Fibroblast of peridontal ligament (primary cell): Measurements from ENCODE around the gene CCDC12.

Experiments
- DNase-seq: peaks from one replicate; pipeline ENCODE4 v3.0.0-alpha.2; 2010; ENCODE audit errors: extremely low read depth

Gene CCDC12

GRCh38 chr3:46996689-46997452 is 20.3 kb upstream of the CCDC12 start:
- DNase-seq = no peak

GRCh38 chr3:46995901-46996562 is 19.5 kb upstream of the CCDC12 start:
- DNase-seq = no peak

DNA sequence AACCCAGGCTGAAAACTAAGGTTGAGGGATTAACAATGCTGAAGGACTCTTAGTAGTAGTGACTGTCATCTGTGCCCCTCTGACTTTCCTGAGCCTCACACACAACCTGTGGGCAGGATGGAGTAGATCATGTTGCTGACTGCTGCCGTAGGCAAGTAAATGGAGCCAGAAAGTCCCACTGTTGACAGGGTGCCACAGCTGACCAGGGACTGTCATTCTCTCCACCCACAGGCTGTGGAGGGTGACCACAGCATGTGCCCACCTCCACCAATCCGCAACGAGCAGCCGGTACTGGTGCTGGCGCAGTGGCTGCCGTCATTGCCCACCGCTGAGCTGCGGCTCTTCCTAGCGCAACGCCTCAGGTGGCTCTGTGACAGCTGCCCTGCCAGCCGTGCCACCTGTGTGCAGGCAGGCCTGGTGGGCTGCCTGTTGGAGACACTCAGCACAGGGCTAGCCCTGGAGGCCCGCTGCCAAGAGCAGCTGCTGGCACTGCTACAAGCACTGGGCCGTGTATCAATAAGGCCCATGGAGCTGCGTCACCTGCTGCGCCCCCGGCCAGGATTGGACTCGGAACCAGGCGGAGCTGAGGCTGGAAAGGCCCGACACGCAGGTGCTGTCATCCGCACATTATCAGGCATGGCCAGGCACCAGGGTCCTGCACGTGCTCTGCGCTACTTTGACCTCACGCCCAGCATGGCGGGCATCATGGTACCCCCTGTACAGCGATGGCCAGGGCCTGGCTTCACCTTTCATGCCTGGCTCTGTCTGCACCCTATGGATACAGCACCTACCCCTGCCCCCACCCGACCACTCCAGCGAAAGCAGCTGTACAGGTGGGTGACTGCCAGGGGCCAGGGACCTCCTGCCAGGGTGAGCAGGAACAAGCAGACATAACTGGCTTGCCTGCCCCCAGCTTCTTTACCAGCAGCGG is 18.5 kb upstream of the CCDC12 start:
- no peak for DNase-seq

GRCh38 chr3:46993986-46994385 is 17.4 kb upstream of the CCDC12 start:
- no peak for DNase-seq

- DNase-seq = no peak
Observed at GRCh38 chr3:46993292-46993691, 16.7 kb upstream of the CCDC12 start.

DNA sequence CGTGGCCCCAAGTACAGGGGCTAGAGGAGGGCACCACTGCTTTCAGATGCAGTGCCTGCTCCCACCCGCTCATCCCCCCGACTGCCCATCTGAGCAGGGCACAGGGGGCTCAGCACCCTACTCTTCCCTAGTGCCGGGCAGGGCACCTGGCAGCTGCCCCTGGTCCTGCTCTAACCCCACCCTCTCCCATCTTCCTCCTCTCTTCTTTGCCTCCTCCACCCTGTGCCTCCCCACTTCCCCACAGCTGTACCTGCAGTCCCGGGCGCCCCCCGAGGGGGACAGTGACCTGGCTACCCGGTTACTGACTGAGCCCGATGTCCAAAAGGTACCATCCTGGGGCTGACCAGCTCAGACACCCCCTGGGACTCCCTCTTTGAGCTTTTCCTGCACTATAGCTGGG is 15.7 kb upstream of the CCDC12 start:
- no peak for DNase-seq

DNA sequence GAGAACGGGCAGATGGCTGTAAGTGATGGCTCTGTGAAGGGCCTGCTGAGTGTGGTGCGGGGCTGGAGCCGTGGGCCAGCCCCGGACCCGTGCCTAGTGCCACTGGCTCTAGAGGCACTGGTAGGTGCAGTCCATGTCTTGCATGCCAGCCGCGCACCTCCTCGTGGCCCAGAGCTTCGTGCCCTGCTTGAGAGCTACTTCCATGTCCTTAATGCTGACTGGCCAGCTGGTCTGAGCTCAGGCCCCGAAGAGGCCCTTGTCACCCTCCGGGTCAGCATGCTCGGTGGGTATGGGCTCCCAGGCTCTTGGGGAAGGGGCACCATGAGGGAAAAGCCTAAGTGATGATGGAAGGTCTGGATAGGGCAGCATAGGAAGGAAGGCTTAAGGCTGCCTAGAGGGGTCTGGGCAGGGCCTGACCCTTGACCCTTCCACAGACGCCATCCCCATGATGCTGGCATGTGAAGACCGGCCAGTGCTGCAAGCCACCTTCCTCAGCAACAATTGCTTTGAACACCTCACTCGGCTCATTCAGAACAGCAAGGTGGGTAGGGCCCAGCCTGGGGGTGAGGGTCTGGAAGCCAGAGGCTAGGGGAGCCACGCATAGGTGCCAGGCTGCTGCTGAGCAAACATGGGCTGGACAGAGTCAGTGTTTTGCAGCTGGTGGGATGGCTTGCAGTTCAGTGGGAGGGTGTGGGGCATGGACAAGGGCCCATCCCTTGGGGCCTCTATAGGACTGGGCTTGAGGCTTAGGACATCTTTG is 15.0 kb upstream of the CCDC12 start:
- no peak for DNase-seq

DNA sequence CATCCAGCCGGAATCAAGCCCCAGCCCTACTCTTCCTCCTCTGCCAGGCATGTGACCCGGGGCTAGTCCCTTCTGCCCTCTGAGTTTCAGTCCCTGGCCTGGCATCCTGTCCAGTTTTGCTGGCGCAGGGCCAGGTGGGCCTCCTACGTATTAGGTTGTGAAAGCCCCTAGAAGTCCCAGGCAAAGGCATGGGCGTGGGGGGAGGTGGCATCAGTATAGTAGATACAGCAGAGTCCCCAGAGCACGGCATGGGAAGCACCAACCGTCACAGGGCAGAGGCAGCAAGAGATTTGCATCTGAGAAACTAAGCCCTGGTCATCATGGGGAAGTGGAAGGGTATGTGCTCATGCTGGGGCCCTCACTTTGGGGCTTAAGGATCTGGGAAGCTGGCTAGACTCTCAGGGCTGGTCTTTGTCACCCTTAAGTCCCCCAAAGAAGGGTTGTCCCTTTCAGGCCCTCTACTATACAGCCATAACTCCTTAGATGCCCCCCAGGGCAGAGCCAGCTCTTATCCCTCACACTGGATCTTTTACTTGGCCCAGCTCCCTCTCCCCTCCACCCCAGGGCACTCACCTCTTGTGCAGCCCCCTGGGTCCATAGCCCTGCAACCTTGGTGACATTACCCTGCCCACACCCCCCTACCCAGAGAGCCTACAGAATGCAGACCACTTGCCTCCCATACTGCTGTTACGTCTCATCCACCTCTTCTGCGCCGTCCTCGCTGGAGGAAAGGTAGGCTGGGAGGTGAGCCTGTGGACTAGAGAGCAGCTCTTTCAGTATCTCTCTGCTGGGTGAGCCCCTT is 14.2 kb upstream of the CCDC12 start:
- DNase-seq = no peak

- DNase-seq = no peak
Observed at GRCh38 chr3:46989146-46989810, 12.7 kb upstream of the CCDC12 start.

DNA sequence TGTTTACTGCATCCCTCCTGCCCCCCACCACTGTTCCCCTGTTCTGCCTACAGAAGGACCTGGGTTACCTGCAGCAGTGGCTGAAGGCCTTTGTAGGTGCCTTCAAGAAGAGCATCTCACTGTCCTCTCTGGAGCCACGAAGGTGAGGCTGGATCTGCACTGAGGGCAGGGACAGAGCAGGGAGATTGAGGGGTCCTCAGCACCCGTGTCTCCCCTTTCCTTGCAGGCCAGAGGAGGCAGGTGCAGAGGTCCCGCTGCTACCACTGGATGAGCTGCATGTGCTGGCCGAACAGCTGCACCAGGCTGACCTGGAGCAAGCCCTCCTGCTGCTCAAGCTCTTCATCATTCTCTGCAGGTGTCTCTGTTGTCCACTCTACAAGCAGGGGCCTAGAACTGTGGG is 12.1 kb upstream of the CCDC12 start:
- DNase-seq = no peak

DNA sequence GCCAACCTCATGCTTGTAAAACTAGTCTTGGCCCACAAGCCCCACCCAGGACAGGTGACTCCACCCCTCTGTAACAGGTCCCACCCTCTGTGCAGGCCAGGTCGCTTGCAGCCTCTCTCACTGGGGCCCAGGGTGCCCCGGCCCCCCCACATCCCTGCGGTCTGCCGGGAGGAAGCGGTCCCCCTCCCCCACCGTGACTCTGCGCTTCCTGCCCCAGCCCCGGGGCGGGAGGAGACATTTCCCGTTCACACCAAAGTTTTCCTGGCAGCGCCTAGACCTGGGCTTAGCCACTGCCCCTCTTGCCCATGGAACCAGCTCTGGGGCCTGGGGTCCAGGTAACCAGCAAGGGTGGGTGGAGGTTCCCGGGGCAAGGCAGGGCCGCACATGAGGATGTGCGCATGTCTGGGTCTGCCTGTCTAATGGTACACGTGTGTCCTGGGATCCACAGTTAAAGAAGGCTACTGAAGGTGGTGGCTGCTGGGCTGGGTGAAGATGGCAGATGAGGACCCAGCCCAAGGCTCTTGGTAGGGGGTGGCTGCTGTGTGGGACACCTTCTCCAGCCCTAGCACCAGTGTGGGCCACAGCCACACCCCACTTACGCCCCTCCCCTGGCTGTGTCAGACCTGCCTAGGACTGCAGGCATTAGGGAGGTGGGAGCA is 11.3 kb upstream of the CCDC12 start:
- no peak for DNase-seq

DNA sequence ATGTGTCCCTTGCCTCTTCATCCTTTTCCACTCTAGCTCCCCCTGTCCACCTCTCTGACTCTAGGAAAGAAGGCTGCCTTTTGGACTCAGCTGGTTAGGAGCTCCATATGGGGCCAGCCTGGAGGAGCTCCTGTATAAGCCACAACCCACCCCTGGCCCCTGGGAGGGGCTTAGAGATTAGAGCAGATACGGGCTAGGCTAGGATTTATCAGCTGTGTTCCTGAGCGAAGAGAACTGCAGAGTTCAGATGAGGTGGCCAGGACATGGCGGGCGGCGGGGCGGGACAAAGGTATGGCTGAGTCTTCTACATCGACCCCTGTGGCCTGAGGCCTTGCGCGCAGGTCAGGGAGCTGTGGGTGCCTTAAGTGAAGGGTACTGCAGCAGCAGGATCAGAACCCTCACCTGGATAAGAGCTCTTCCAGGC is 10.8 kb upstream of the CCDC12 start:
- DNase-seq = no peak

DNA sequence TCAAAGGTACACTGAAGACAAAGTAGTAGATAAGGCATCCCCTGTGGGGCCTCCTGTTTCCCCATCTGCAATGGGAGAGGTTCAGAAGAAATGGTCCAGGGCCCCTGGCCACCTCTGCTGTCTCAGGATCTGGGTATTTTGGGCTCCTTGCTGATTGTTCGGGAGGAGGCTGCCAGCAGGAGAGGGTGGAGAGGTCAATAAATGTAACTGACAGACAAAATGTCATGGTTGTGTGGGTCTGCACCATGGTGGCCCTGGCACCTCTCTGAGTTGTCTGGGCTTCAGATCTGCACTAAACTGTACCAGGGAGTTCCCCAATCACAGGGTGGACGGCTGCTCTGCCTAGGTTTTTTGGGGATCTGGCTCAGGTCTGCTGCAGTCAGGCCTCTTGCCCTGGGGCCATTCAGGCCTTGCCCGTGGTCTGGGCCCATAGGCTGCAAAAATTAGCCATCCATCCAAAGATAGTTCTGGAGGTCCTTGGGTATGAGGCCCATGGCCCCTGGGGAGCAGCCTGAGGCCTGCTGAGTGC is 10.3 kb upstream of the CCDC12 start:
- DNase-seq = no peak

DNA sequence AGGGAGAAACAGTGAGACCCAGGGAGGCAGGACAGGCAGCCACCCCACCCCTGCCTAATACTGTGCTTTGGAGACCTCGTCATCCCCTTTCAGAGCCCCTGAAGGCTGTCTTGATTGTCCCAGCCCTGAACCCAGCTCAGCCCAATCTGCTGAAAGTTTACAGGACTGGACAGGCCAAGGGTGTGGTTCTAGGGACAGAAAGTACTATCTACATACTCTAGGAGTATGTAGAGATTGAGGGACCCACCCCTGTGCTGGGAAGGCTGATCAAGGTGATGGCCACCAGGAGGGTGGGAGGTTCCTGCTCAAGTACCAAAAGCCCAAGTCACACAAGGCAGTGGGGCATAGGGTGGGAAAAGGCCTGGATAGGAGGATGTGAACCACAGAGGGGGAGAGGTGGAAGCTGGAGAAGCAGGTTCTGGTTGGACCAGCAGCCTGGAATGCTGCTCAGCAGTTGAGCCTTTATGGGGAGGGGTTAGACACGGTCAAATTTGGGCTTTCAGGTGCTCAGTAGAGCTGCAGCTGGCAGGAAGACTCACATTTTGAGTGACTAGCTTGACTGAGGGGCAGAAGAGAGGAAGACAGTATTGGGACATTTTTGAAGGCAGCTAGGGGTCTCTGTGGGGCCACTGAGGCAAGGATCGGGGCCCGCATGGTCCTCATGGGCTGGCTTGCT is 9.6 kb upstream of the CCDC12 start:
- DNase-seq = no peak

DNA sequence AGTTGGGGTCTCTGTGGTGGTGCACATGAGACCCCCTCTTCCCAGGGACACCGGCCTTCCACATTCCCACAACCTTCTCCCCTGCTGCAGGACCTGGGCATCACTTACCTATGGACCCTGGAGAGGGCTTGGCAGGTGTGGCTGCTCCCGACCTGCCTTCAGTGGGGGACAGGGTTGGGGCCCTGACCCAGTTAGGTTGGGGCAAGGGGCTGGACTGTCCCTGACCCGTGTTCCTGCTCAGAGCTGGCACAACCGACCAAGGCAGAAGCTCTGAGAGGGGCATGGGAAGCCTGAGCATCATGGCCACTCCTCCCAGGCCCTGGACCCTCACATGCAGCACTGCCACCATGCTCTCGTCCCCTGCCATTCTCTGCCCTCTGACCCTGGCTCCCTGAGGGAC is 9.0 kb upstream of the CCDC12 start:
- DNase-seq = no peak

DNA sequence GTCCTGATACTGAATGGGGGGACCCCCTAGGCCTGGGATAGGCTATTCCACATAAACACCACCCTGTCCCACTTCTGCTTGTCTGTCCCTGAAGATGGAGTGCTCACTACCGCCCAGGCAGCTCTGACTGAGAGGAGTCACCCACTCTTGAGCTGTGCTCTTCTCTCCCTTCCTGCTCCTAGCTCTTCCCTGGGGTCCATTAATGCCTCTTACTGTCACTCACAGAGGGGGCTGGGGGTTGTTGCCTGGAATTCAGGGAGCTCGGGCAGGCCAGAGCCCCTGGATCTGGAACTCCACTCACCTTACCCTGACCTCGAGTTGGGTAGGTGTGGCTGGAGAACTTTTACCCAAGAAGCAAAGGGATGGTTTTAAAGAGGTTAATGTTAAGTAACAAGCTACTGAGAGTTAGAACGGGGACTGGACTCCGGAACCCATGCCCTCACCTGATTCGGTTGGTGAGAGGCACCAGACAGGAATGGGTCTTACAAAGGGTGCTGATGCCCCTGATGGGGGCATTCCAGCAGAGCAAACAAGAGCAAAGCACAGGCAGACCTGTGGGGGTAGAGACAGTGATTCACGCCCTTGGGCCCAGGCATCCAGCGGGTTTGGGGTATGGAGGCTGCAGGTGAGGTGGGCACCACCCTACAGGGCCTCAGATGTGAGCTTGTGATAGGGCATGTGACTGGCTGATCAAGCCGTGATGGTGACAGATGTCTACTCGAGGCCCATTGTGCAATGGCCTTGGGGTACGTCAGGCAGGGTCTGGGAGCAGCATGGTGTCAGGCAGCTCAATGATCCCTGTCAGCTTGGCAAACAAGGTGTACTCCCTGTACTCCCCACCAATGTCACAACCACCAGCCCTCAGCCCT is 8.3 kb upstream of the CCDC12 start:
- no peak for DNase-seq

DNA sequence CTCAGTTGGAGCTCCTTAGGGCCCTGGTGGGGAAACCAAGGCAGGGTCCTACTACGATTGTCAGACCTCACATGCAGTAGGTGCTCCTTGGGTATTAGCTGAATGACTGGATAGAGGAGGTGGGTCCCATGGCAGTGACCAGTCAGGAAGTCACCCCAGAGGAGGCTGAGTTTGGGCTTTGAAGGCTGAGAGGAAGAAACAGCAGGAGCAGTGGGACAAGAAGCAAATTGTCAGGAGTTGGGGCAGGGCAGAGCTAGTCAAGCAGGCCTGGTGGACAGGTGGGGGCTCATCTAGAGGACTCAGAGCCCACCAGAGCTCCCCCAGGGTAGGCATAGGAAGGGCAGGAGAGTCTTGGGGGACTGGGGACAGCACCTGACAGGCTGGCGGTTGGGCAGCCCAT is 6.0 kb upstream of the CCDC12 start:
- no peak for DNase-seq

GRCh38 chr3:46981932-46982471 is 5.5 kb upstream of the CCDC12 start:
- DNase-seq = no peak
